Neural progenitor cell (in vitro differentiated cells): Measurements from ENCODE around the gene TUFT1.

ENCODE experiments used
- CTCF ChIP-seq: fragments of 200-600 bp; sonication (generic); IDR thresholded peaks from 2 replicates; pipeline ENCODE4 v1.5.1; 2017; ENCODE audit warnings: antibody characterized with exemption, mild to moderate bottlenecking
- EZH2phosphoT487 ChIP-seq: fragments of 200-600 bp; sonication (generic); IDR thresholded peaks from 2 replicates; pipeline ENCODE4 v1.6.1; 2017; ENCODE audit warnings: antibody characterized with exemption

GRCh38 chr1:151581921-151582320 is 41.8 kb downstream of the TUFT1 start:
- TF ChIP-seq CTCF, result no peak
- TF ChIP-seq EZH2phosphoT487, result no peak
